Central memory CD8-positive, alpha-beta T cell (primary cell): Measurements from ENCODE around the gene RIN1.
"Not testable (repeated sequence)": the region's sequence is repeated elsewhere in the genome, so short reads cannot be mapped to it uniquely, and the experiment has no call there.

Experiments used
- ATAC-seq: fragments of 150-1000 bp; cut with Tn5 transposase; replicated peaks from 2 replicates; pipeline ENCODE4 v1.10.0; 2022; ENCODE audit warnings: mild to moderate bottlenecking, moderate FRiP score, moderate number of reproducible peaks; ENCODE audit not compliant: poor library complexity, severe bottlenecking; ENCODE audit errors: extremely low read depth
- DNase-seq, 2 donors: peaks; one replicate each; pipeline ENCODE4 v3.0.0; 2021; ENCODE audit warnings: low spot score in 2 of 2
- H3K27ac Mint-ChIP-seq: one replicate; pipeline ENCODE4 v1.8.0; 2022; ENCODE audit warnings: low read depth, mild to moderate bottlenecking, moderate library complexity, mixed read lengths
- H3K27me3 Mint-ChIP-seq: one replicate; pipeline ENCODE4 v1.8.0; 2022; ENCODE audit warnings: mixed read lengths
- H3K36me3 Mint-ChIP-seq: one replicate; pipeline ENCODE4 v1.8.0; 2022; ENCODE audit warnings: mild to moderate bottlenecking, moderate library complexity, mixed read lengths; ENCODE audit not compliant: insufficient read depth
- H3K4me1 Mint-ChIP-seq: one replicate; pipeline ENCODE4 v1.8.0; 2022; ENCODE audit warnings: mixed read lengths
- H3K4me3 Mint-ChIP-seq: one replicate; pipeline ENCODE4 v1.8.0; 2022; ENCODE audit warnings: mild to moderate bottlenecking, moderate library complexity, mixed read lengths
- H3K9me3 Mint-ChIP-seq: one replicate; pipeline ENCODE4 v1.8.0; 2022; ENCODE audit warnings: mixed read lengths

The RIN1 gene

DNA sequence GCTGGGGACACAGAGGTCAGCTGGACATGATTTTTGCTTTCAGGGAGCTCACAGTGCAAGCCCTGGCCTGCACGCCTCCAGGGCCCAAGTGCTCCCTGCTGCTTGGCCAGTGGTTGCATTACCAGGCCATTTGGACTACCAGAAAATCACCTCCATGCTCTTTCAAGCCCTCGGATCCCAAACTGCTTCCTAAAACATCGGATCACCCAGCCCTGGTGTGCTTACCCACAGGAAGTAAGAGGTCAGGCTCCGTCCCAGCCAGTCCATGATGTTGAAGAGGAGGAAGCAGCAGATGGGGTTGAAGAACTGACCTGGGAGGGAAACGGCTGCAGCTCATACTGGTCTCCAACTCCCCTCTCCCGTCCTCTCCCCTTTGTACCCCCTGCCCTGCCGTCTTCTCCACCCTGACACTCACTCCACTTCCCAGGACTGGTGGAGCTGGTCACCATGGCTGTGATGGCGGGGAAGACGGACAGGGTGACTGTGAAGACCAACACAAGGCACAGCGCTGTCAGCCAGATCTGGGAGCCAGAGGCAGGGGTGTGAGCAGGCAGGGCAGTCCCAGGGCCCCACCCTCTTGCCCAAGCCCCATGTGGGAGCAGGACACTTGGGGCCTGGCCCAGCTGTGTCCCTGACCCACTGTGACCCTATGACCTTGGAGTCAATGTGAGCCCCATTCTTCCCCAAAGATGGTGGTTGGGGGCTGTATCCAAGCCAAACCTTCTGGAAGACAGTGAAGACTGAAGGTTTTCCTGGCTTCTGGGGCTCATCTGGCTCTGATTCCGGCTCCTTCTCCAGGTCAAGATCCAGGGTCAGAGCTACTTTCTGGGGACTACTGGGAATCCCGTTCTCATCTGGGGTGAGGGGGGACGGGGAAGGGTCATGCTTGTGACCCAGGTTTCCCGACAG lies 29.7 kb upstream of the RIN1 start:
- H3K27me3 Mint-ChIP-seq, result no peaks in the 10 kb centered on the region
- no peak overlapping the region for H3K4me3 Mint-ChIP-seq
- DNase-seq, result no peak
- H3K36me3 Mint-ChIP-seq, result peaks cover 1% of the 10 kb centered on the region
- no peaks in the 10 kb centered on the region for H3K4me1 Mint-ChIP-seq
- ATAC-seq, result no peak
- no peaks in the 10 kb centered on the region for H3K9me3 Mint-ChIP-seq
- no peak overlapping the region for H3K27ac Mint-ChIP-seq

DNA sequence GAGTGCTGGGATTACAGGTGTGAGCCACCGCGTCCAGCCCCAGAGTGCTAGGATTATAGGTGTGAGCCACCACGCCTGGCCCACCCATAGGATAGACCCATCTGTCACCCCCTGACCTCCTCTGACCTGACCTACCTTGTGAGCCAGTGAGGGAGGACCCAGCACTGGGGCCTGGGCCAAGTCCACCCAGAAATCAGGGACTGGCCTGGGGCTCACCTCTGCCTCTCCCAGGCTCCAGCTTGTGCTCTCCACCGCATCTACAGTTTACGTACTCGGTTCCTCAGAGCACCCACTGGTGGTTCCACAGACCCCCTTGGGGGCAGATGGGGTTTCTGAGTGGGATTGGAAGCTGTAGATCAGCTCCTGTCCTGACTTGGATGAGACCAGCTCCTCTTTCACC lies 28.9 kb upstream of the RIN1 start:
- H3K27me3 Mint-ChIP-seq, result no peaks in the 10 kb centered on the region

DNA sequence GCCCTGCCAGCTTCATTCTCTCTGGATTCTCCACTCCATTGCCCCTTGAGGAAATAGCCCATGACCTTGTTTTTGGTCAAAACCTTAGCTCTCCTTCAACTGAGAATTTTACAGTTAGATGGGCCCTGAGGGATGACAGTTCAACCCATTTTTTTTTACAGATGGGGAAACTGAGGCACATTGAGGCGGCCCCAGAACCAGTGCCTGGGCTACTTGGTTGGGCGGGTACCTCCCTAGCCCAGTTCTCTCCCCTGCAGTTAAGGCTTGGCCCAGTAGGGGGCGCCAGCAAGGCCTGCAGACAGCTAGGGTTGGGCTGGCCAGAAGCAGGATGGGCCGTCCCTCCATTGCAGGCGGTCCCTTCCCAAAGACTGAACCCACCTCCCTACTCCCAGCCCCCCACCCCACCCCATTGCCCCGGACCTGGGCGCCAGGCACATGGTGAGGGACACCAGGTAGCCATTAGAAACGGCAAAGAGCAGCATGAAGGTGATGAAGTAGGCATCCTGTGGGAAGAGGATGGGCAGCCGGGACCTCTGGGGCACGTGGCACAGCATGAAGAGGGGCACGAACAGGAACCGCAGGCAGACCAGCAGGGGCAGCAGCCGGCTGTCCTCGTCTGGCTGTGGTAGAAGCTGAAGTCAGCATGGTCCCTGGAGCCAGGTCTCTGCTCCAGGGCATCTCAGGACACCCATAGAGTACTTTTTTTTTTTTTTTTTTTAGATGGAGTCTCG lies 27.7 kb upstream of the RIN1 start:
- no peak overlapping the region for H3K27ac Mint-ChIP-seq
- ATAC-seq, result peak; percentile 32

More for the DNA sequence above, 28.9 kb upstream of the RIN1 start:
- Mint-ChIP-seq H3K36me3 (peaks cover 1% of the 10 kb centered on the region), H3K4me1 (no peaks in the 10 kb centered on the region), H3K4me3 (no peak overlapping the region), H3K27ac (no peak overlapping the region), H3K9me3 (no peaks in the 10 kb centered on the region)
- no peak for ATAC-seq
- no peak for DNase-seq

DNA sequence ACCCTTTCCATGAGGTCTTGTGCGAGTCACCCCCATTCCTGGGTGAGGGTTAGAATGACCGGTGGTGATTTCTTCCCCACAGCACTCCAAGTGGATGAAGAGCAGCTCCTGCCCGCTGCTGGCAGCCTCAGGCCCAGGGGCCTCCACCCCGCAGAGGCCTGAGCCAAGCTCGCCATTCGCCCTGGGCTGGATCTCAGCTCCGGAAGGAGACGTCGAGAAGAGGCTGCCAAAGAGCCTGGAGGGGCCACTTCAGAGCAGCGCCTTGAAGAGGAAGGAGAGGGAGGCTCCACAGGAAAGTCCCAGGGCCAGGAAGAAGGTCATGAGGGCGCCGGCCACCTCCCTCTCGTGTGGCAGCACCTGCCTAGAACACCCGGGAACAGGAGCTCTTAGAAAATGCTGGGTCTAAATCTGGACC lies 27.0 kb upstream of the RIN1 start:
- no peak overlapping the region for H3K27ac Mint-ChIP-seq
- H3K36me3 Mint-ChIP-seq, result peaks cover 4% of the 10 kb centered on the region
- H3K27me3 Mint-ChIP-seq, result no peaks in the 10 kb centered on the region
- H3K4me3 Mint-ChIP-seq, result no peak overlapping the region
- ATAC-seq (no peak), DNase-seq (no peak)
- no peaks in the 10 kb centered on the region for H3K4me1 Mint-ChIP-seq
- H3K9me3 Mint-ChIP-seq, result no peaks in the 10 kb centered on the region

More for the DNA sequence above, 27.7 kb upstream of the RIN1 start:
- Mint-ChIP-seq H3K4me1 (no peaks in the 10 kb centered on the region), H3K9me3 (no peaks in the 10 kb centered on the region), H3K36me3 (peaks cover 4% of the 10 kb centered on the region), H3K27me3 (no peaks in the 10 kb centered on the region), H3K4me3 (no peak overlapping the region)
- peak in 1 of 2 donors; percentile 56 for DNase-seq

DNA sequence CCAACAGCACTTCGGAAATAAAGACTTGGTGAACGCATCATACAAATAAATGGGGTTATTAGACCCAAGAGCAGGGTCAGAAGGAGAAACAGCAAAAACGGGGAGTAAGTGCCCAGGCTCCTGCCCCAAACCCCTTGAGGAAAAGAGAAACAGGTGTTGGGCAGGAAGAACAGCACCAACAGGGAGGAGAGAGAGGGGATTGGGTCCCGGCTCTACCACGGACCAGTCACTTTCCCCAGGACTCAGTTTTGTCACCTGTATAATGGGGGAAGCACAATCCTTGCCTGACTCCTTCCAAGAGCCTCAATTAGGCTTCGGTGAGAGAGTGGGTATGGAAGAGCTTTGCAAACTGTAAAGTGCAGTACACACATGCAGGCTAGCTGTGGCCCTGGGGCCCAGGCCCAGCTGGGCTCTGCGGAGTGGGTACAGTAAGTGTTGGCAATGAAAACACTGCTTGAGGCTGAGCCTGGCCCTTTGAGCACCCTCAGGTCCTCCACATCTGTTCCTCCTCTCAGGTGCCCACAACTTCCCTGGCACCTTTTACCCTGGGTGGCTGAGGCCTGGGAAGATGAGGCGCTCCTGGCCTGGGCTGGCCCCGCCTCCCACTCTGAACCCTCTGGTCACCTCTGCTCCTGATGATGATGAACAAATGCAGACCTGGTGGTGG lies 26.4 kb upstream of the RIN1 start:
- Mint-ChIP-seq H3K4me3 (no peak overlapping the region), H3K9me3 (no peaks in the 10 kb centered on the region), H3K36me3 (peaks cover 4% of the 10 kb centered on the region), H3K4me1 (no peaks in the 10 kb centered on the region), H3K27ac (no peak overlapping the region), H3K27me3 (no peaks in the 10 kb centered on the region)
- no peak for ATAC-seq
- no peak for DNase-seq

DNA sequence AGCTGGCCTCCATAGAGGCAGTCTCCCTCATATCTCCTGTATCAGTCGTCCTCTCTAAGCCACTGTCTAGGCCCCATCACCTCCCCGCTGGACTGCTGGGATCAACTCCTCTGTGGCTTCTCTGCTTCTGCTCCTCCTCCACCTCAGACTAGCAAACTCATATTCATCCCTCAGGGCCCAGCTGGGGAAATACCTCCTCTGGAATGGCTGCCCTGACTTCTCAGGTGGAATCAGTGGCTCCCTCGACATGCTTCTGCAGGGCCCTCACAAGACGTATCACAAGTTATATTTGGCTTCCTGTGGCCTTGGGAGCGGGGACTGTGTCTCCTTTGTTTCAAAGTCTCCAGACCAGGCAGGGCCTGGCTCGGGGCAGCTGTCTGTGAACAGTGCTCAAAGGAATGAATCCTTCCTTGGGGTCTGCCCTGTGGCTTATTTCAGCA lies 25.3 kb upstream of the RIN1 start:
- no peak for ATAC-seq
- no peak overlapping the region for H3K27ac Mint-ChIP-seq

DNA sequence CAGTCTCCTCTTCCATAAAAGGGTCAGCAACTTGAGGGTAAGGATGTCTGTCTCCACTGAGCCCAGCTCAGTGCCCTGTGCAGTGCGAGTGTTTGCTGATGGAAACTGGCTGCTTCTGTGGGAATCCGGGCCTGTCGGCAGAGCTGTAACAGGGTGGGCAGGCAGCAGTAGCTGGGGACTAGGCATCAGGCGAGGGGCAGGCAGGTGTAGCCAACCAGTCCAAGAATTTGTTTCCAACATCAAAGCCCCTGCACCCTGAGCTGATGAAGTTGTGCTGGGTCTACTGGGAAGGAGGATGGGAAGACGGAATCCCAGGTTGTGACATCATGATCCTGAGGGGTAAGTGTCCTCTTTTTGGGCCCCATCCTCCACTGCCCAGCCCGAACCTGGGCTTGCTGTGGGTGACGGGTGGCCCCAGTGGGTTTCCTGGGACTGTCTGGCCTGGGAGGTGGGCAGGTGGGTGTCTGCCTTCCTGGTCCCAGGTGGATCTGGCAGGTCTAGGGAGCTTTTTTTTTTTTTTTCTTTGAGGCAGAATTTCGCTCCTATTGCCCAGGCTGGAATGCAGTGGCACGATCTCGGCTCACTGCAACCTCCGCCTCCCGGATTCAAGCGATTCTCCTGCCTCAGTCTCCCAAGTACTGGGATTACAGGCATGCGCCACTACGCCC lies 24.3 kb upstream of the RIN1 start:
- H3K9me3 Mint-ChIP-seq, result no peaks in the 10 kb centered on the region
- no peak for ATAC-seq
- no peak overlapping the region for H3K27ac Mint-ChIP-seq
- no peaks in the 10 kb centered on the region for H3K4me1 Mint-ChIP-seq
- no peaks in the 10 kb centered on the region for H3K27me3 Mint-ChIP-seq
- H3K4me3 Mint-ChIP-seq, result no peak overlapping the region
- DNase-seq, result no peak
- H3K36me3 Mint-ChIP-seq, result peaks cover 4% of the 10 kb centered on the region

More for the DNA sequence above, 25.3 kb upstream of the RIN1 start:
- no peaks in the 10 kb centered on the region for H3K4me1 Mint-ChIP-seq
- H3K4me3 Mint-ChIP-seq, result no peak overlapping the region
- H3K9me3 Mint-ChIP-seq, result no peaks in the 10 kb centered on the region
- no peak for DNase-seq
- H3K27me3 Mint-ChIP-seq, result no peaks in the 10 kb centered on the region
- H3K36me3 Mint-ChIP-seq, result peaks cover 4% of the 10 kb centered on the region

DNA sequence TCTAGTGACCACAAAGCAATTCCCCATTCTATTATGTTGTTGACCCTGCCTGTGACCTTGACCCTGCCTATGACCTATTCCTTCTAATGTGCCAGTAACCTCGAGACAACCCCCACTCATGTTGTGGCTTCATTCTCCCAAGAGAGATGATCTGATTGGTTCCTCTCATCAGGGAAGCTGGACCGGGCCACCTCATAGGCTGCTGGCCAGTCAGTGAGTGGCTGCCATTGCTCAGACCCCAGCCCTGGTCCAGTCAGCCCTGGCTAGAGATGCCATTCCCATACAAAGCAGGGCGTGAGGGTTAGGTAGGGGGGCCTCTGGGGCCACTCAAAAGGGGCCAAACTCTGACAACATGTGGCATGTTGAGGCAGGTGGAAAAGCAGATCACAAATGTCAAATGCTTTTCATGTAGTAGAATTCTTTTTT lies 23.4 kb upstream of the RIN1 start:
- H3K9me3 Mint-ChIP-seq, result no peaks in the 10 kb centered on the region
- no peaks in the 10 kb centered on the region for H3K4me1 Mint-ChIP-seq
- H3K27me3 Mint-ChIP-seq, result no peaks in the 10 kb centered on the region
- H3K36me3 Mint-ChIP-seq, result peaks cover 8% of the 10 kb centered on the region
- H3K27ac Mint-ChIP-seq, result no peak overlapping the region
- no peak for ATAC-seq
- no peak for DNase-seq
- H3K4me3 Mint-ChIP-seq, result no peak overlapping the region

DNA sequence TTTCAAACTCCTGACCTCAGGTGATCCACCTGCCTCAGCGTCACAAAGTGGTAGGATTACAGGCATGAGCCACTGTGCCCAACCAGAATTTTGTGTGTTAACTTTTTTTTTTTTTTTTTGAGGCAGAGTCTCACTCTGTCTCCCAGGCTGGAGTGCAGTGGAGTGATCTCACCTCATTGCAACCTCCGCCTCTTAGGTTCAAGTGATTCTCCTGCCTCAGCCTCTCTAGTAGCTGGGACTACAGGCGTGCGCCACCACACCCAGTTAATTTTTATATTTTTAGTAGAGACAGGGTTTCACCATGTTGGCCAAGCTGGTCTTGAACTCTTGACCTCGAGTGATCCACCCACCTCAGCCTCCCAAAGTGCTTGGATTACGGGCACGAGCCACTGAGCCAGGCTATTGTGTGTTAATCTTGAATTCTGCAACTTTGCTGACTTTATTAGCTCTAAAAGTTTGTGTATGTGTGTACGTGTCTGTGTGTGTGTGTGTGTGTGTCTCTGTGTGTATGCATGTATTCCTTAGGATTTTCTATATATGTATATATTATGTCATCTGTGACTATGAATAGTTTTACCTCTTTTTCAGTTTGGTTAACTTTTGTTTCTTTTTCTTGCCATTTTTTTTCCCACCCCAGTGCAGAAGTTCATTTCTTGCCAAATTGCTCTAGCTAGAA lies 14.5 kb upstream of the RIN1 start:
- H3K27me3 Mint-ChIP-seq, DNase-seq, H3K4me3 Mint-ChIP-seq, H3K27ac Mint-ChIP-seq, H3K9me3 Mint-ChIP-seq, H3K4me1 Mint-ChIP-seq, ATAC-seq: not testable (repeated sequence)
- peaks cover 32% of the 10 kb centered on the region for H3K36me3 Mint-ChIP-seq

DNA sequence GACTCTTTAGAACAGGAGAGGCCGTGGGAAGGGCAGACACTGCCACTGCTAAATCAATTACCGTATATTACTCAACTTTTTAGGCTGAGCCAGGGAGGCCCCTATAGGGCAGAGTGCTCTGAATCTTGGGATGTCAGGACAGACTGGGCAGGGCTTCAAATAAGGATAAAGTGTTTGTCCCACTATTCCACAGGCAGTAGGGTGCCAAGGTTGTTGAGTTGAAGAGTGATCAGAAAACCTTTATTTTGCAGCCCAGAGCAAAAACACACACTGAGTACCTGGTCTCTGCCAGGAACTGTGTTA lies 12.8 kb upstream of the RIN1 start:
- H3K4me1 Mint-ChIP-seq, result peaks cover 22% of the 10 kb centered on the region
- no peak for DNase-seq
- no peaks in the 10 kb centered on the region for H3K9me3 Mint-ChIP-seq
- H3K4me3 Mint-ChIP-seq, result peak overlapping the region; percentile 96
- H3K27ac Mint-ChIP-seq, result no peak overlapping the region
- H3K36me3 Mint-ChIP-seq, result peaks cover 36% of the 10 kb centered on the region
- ATAC-seq, result no peak
- H3K27me3 Mint-ChIP-seq, result no peaks in the 10 kb centered on the region

DNA sequence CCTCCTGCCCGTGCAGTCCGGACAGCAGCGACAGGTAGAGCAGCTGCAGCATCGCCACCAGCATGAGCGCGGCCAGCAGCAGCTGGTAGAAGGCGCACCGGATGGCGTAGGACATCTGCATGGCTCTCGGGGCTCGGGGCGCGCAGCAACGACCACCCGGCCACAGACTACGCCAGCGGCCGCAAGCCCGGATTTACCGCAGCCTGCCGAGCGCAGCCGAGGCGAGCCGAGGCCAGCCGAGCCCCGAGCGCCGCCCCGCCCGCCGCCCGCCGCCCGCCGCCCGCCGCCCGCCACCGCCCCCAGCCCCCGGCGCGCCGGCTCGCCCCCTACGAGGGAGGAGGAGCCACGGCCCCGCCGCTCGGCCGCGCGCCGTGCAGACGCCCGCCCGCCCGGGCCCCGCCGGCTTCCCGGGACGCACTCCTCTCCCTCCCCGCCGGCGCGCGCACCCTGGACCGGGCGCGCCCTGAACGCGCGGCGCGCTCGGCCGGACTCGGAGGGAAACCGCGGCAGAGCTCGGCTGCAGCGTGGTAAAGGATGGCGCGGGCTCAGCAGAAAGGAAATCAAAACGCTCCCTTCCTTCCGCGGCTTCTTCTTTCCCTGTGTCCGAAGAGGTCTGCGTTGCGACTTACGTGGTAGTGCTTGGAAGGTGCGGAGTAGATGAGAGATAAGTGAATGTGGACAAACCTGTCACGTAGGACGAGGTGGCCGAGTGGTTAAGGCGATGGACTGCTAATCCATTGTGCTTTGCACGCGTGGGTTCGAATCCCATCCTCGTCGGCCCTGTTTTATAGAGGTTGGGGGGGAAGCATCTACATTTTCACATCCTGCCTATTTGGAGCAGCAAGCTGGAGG lies 11.4 kb upstream of the RIN1 start, which contains the start of gene B4GAT1:
Gene B4GAT1 (minus strand): TSS at position 205 of the 852 bp plus-strand sequence. CDS start 84 bp downstream, at position 121.
- Mint-ChIP-seq H3K9me3 (no peaks in the 10 kb centered on the region), H3K4me3 (peak within 1 kb of the TSS; percentile 96), H3K27ac (peak within 1 kb of the TSS; percentile 97), H3K36me3 (peaks cover 31% of the 10 kb centered on the region), H3K4me1 (peaks cover 34% of the 10 kb centered on the region), H3K27me3 (no peaks in the 10 kb centered on the region)
- peak; percentile 42 for ATAC-seq
- peak; percentile 78 to 82 for DNase-seq
